ENCODE measurements around the gene NHERF2.
A peak's percentile ranks its signal among the peaks of the same experiment; 100 is the strongest.

NHERF2 gene

GRCh38 chr16:2040787-2041522 lies 14.3 kb downstream of the NHERF2 start:
- no peak for DNase-seq (ENCODE audit: low spot score)

GRCh38 chr16:2042171-2042985 lies 15.7 kb downstream of the NHERF2 start:
- DNase-seq (ENCODE audit: low spot score), result no peak

GRCh38 chr16:2042986-2043666 lies 16.4 kb downstream of the NHERF2 start:
- no peak for DNase-seq (ENCODE audit: low spot score)

GRCh38 chr16:2043667-2044451 lies 17.2 kb downstream of the NHERF2 start:
- DNase-seq (ENCODE audit: low spot score), result no peak

GRCh38 chr16:2044541-2044940 lies 17.8 kb downstream of the NHERF2 start:
- DNase-seq (ENCODE audit: low spot score), result no peak

- DNase-seq (ENCODE audit: low spot score), result no peak
Observed at GRCh38 chr16:2045965-2046892, 19.5 kb downstream of the NHERF2 start.

GRCh38 chr16:2046893-2047329 lies 20.2 kb downstream of the NHERF2 start:
- peak; percentile 60 for DNase-seq (ENCODE audit: low spot score)

GRCh38 chr16:2047330-2048115 lies 20.8 kb downstream of the NHERF2 start, which contains the start of the genes NTHL1 and TSC2:
Gene NTHL1, minus strand, starts transcription at chr16:2047834. Its CDS starts 11 bp downstream, at chr16:2047823.
Gene TSC2, plus strand, starts transcription at chr16:2047985. Its CDS starts 631 bp downstream, at chr16:2048616.
- peak; percentile 97 for DNase-seq (ENCODE audit: low spot score)

- DNase-seq (ENCODE audit: low spot score), result peak; percentile 37
Observed at GRCh38 chr16:2048116-2048543, 21.4 kb downstream of the NHERF2 start.

GRCh38 chr16:2053211-2053610 lies 26.5 kb downstream of the NHERF2 start:
- no peak for DNase-seq (ENCODE audit: low spot score)

GRCh38 chr16:2053897-2054296 lies 27.2 kb downstream of the NHERF2 start:
- no peak for DNase-seq (ENCODE audit: low spot score)

- no peak for DNase-seq (ENCODE audit: low spot score)
Observed at GRCh38 chr16:2054543-2055245, 28.0 kb downstream of the NHERF2 start.

- no peak for DNase-seq (ENCODE audit: low spot score)
Observed at GRCh38 chr16:2056077-2056476, 29.4 kb downstream of the NHERF2 start.

GRCh38 chr16:2056681-2057407 lies 30.1 kb downstream of the NHERF2 start:
- peak; percentile 39 for DNase-seq (ENCODE audit: low spot score)

GRCh38 chr16:2057438-2057837 lies 30.7 kb downstream of the NHERF2 start:
- DNase-seq (ENCODE audit: low spot score), result no peak

GRCh38 chr16:2058420-2058819 lies 31.7 kb downstream of the NHERF2 start:
- DNase-seq (ENCODE audit: low spot score), result no peak

- no peak for DNase-seq (ENCODE audit: low spot score)
Observed at GRCh38 chr16:2058872-2059271, 32.2 kb downstream of the NHERF2 start.

- no peak for DNase-seq (ENCODE audit: low spot score)
Observed at GRCh38 chr16:2060346-2060745, 33.6 kb downstream of the NHERF2 start.
